ENCODE results near the gene RGL1. TPM values are rescaled to one million over a fixed set of nuclear protein-coding genes. Genes with fewer than 3 reads are reported as not detected.

The RGL1 gene
- total and polyA plus RNA-seq, 2 experiments from 2014 or later, result 17.9 to 30.7 TPM

- TF ChIP-seq EZH2phosphoT487 (IDR thresholded peaks at IDR 0.05; ENCODE audit: low read depth, severe bottlenecking, unreplicated experiment) (no peak), EZH2 (IDR thresholded peaks at IDR 0.05; ENCODE audit: borderline replicate concordance) (no peak), CTCF (IDR thresholded peaks at IDR 0.05; ENCODE audit: poor library complexity) (no peak)
- Histone ChIP-seq H3K36me3 (replicated peaks; ENCODE audit: insufficient read depth, low read depth) (no peaks in the 10 kb centered on the region), H3K27ac (no peak overlapping the region), H3K4me2 (no peak overlapping the region), H4K20me1 (ENCODE audit: insufficient read depth, poor library complexity, severe bottlenecking) (no peaks in the 10 kb centered on the region), H3K79me2 (no peaks in the 10 kb centered on the region), H2AFZ (no peak overlapping the region), H3K27me3 (no peaks in the 10 kb centered on the region), H3K9me2 (replicated peaks; ENCODE audit: insufficient read depth) (no peaks in the 10 kb centered on the region), H3K4me1 (ENCODE audit: insufficient read depth) (peaks cover 4% of the 10 kb centered on the region), H3K4me3 (no peak overlapping the region), H3K9me3 (ENCODE audit: low read depth) (no peaks in the 10 kb centered on the region)
- DNase-seq (ENCODE audit: low spot score), result no peak
- WGBS (ENCODE audit: low lambda C conversion rate, missing lambda C conversion rate), result 90% methylated on average over 7 of the region's 7 CpGs
These were observed 131.9 kb downstream of the RGL1 start for GRCh38 chr1:183936791-183937190.

GRCh38 chr1:183937611-183938010, 132.7 kb downstream of the RGL1 start:
- WGBS (ENCODE audit: low lambda C conversion rate, missing lambda C conversion rate), result 88% methylated on average over 11 of the region's 11 CpGs

GRCh38 chr1:183941001-183941400, 136.1 kb downstream of the RGL1 start:
- 91% methylated on average over 5 of the region's 5 CpGs for WGBS (ENCODE audit: low lambda C conversion rate, missing lambda C conversion rate)
- Histone ChIP-seq H2AFZ (no peak overlapping the region), H3K79me2 (no peaks in the 10 kb centered on the region)

More at GRCh38 chr1:183937611-183938010, 132.7 kb downstream of the RGL1 start:
- no peaks in the 10 kb centered on the region for H3K36me3 ChIP-seq (replicated peaks; ENCODE audit: insufficient read depth, low read depth)
- H2AFZ ChIP-seq, result no peak overlapping the region
- no peak overlapping the region for H3K27ac ChIP-seq
- H4K20me1 ChIP-seq (ENCODE audit: insufficient read depth, poor library complexity, severe bottlenecking), result no peaks in the 10 kb centered on the region
- no peak for TF ChIP-seq CTCF (IDR thresholded peaks at IDR 0.05; ENCODE audit: poor library complexity)
- no peak for TF ChIP-seq EZH2phosphoT487 (IDR thresholded peaks at IDR 0.05; ENCODE audit: low read depth, severe bottlenecking, unreplicated experiment)
- no peak overlapping the region for H3K4me2 ChIP-seq
- no peak for DNase-seq (ENCODE audit: low spot score)
- no peaks in the 10 kb centered on the region for H3K27me3 ChIP-seq
- H3K4me1 ChIP-seq (ENCODE audit: insufficient read depth), result peaks cover 4% of the 10 kb centered on the region
- no peaks in the 10 kb centered on the region for H3K9me2 ChIP-seq (replicated peaks; ENCODE audit: insufficient read depth)
- no peaks in the 10 kb centered on the region for H3K79me2 ChIP-seq
- H3K4me3 ChIP-seq, result no peak overlapping the region
- no peaks in the 10 kb centered on the region for H3K9me3 ChIP-seq (ENCODE audit: low read depth)

More at GRCh38 chr1:183941001-183941400, 136.1 kb downstream of the RGL1 start:
- Histone ChIP-seq H3K4me1 (ENCODE audit: insufficient read depth) (peaks cover 11% of the 10 kb centered on the region), H3K9me3 (ENCODE audit: low read depth) (no peaks in the 10 kb centered on the region), H3K9me2 (replicated peaks; ENCODE audit: insufficient read depth) (no peaks in the 10 kb centered on the region), H4K20me1 (ENCODE audit: insufficient read depth, poor library complexity, severe bottlenecking) (no peaks in the 10 kb centered on the region), H3K27ac (no peak overlapping the region), H3K4me2 (no peak overlapping the region), H3K27me3 (no peaks in the 10 kb centered on the region), H3K4me3 (no peak overlapping the region), H3K36me3 (replicated peaks; ENCODE audit: insufficient read depth, low read depth) (no peaks in the 10 kb centered on the region)
- no peak for DNase-seq (ENCODE audit: low spot score)
- TF ChIP-seq EZH2 (IDR thresholded peaks at IDR 0.05; ENCODE audit: borderline replicate concordance), result no peak
- TF ChIP-seq EZH2phosphoT487 (IDR thresholded peaks at IDR 0.05; ENCODE audit: low read depth, severe bottlenecking, unreplicated experiment), result no peak
- no peak for TF ChIP-seq CTCF (IDR thresholded peaks at IDR 0.05; ENCODE audit: poor library complexity)
